ENCODE measurements around the gene KRR1.
"Not testable (repeated sequence)": the region's sequence is repeated elsewhere in the genome, so short reads cannot be mapped to it uniquely, and the experiment has no call there.

The KRR1 gene

GRCh38 chr12:75477137-75477536, 34.3 kb downstream of the KRR1 start:
- Histone ChIP-seq H3K9me3 (ENCODE audit: control insufficient read depth, insufficient read depth, low read length) (no peaks in the 10 kb centered on the region), H3K4me1 (ENCODE audit: insufficient read depth, low read length) (peaks cover 10% of the 10 kb centered on the region; the same call in 1 of the 2 replicates), H3K9ac (ENCODE audit: low read depth, low read length) (no peak overlapping the region), H3K36me3 (ENCODE audit: insufficient read depth, low read length) (no peaks in the 10 kb centered on the region)

GRCh38 chr12:75476071-75476470, 35.3 kb downstream of the KRR1 start:
- Histone ChIP-seq H3K9ac (ENCODE audit: low read depth, low read length) (no peak overlapping the region), H3K4me1 (ENCODE audit: insufficient read depth, low read length) (peaks cover 2% of the 10 kb centered on the region; the same call in 1 of the 2 replicates), H3K9me3 (ENCODE audit: control insufficient read depth, insufficient read depth, low read length) (no peaks in the 10 kb centered on the region), H3K36me3 (ENCODE audit: insufficient read depth, low read length) (no peaks in the 10 kb centered on the region)

- no peaks in the 10 kb centered on the region for H3K36me3 ChIP-seq (ENCODE audit: insufficient read depth, low read length)
- no peaks in the 10 kb centered on the region for H3K9me3 ChIP-seq (ENCODE audit: control insufficient read depth, insufficient read depth, low read length)
- H3K9ac ChIP-seq (ENCODE audit: low read depth, low read length): no peak overlapping the region
- no peaks in the 10 kb centered on the region; the same call in 1 of the 2 replicates for H3K4me1 ChIP-seq (ENCODE audit: insufficient read depth, low read length)
Observed at GRCh38 chr12:75474116-75474515, 37.3 kb downstream of the KRR1 start.

- Histone ChIP-seq H3K9me3 (ENCODE audit: control insufficient read depth, insufficient read depth, low read length) (no peaks in the 10 kb centered on the region), H3K36me3 (ENCODE audit: insufficient read depth, low read length) (no peaks in the 10 kb centered on the region), H3K9ac (ENCODE audit: low read depth, low read length) (no peak overlapping the region), H3K4me1 (ENCODE audit: insufficient read depth, low read length) (no peaks in the 10 kb centered on the region; the same call in 1 of the 2 replicates)
Observed at GRCh38 chr12:75471902-75472890, 39.2 kb downstream of the KRR1 start.

- Histone ChIP-seq H3K4me1 (ENCODE audit: insufficient read depth, low read length) (no peaks in the 10 kb centered on the region), H3K9me3 (ENCODE audit: control insufficient read depth, insufficient read depth, low read length) (peaks cover 7% of the 10 kb centered on the region), H3K36me3 (ENCODE audit: insufficient read depth, low read length) (no peaks in the 10 kb centered on the region), H3K9ac (ENCODE audit: low read depth, low read length) (no peak overlapping the region)
Observed at GRCh38 chr12:75460204-75460603, 51.2 kb downstream of the KRR1 start.

- Histone ChIP-seq H3K9ac (ENCODE audit: low read depth, low read length) (no peak overlapping the region), H3K4me1 (ENCODE audit: insufficient read depth, low read length) (no peaks in the 10 kb centered on the region), H3K9me3 (ENCODE audit: control insufficient read depth, insufficient read depth, low read length) (peaks cover 7% of the 10 kb centered on the region), H3K36me3 (ENCODE audit: insufficient read depth, low read length) (no peaks in the 10 kb centered on the region)
Observed at GRCh38 chr12:75459755-75460154, 51.7 kb downstream of the KRR1 start.

- not testable (repeated sequence) for H3K4me1 ChIP-seq (ENCODE audit: insufficient read depth, low read length); H3K9ac ChIP-seq (ENCODE audit: low read depth, low read length); H3K36me3 ChIP-seq (ENCODE audit: insufficient read depth, low read length); H3K9me3 ChIP-seq (ENCODE audit: control insufficient read depth, insufficient read depth, low read length)
Observed at GRCh38 chr12:75457866-75458265, 53.5 kb downstream of the KRR1 start.

GRCh38 chr12:75457191-75457590, 54.2 kb downstream of the KRR1 start:
- Histone ChIP-seq H3K36me3 (ENCODE audit: insufficient read depth, low read length) (no peaks in the 10 kb centered on the region), H3K9me3 (ENCODE audit: control insufficient read depth, insufficient read depth, low read length) (peaks cover 2% of the 10 kb centered on the region; the same call in 1 of the 2 replicates), H3K9ac (ENCODE audit: low read depth, low read length) (no peak overlapping the region), H3K4me1 (ENCODE audit: insufficient read depth, low read length) (no peaks in the 10 kb centered on the region)

GRCh38 chr12:75455839-75456238, 55.6 kb downstream of the KRR1 start:
- no peaks in the 10 kb centered on the region for H3K36me3 ChIP-seq (ENCODE audit: insufficient read depth, low read length)
- H3K9me3 ChIP-seq (ENCODE audit: control insufficient read depth, insufficient read depth, low read length): peaks cover 2% of the 10 kb centered on the region; the same call in 1 of the 2 replicates
- H3K9ac ChIP-seq (ENCODE audit: low read depth, low read length): no peak overlapping the region
- no peaks in the 10 kb centered on the region for H3K4me1 ChIP-seq (ENCODE audit: insufficient read depth, low read length)

- Histone ChIP-seq H3K36me3 (ENCODE audit: insufficient read depth, low read length) (no peaks in the 10 kb centered on the region), H3K4me1 (ENCODE audit: insufficient read depth, low read length) (no peaks in the 10 kb centered on the region), H3K9me3 (ENCODE audit: control insufficient read depth, insufficient read depth, low read length) (no peaks in the 10 kb centered on the region; the same call in 1 of the 2 replicates), H3K9ac (ENCODE audit: low read depth, low read length) (no peak overlapping the region)
Observed at GRCh38 chr12:75452675-75453330, 58.6 kb downstream of the KRR1 start.

- H3K4me1 ChIP-seq (ENCODE audit: insufficient read depth, low read length): no peaks in the 10 kb centered on the region
- H3K9ac ChIP-seq (ENCODE audit: low read depth, low read length): no peak overlapping the region
- no peaks in the 10 kb centered on the region for H3K36me3 ChIP-seq (ENCODE audit: insufficient read depth, low read length)
- peaks cover 3% of the 10 kb centered on the region; the same call in 1 of the 2 replicates for H3K9me3 ChIP-seq (ENCODE audit: control insufficient read depth, insufficient read depth, low read length)
Observed at GRCh38 chr12:75447691-75448393, 63.6 kb downstream of the KRR1 start.

- Histone ChIP-seq H3K9me3 (ENCODE audit: control insufficient read depth, insufficient read depth, low read length) (peaks cover 5% of the 10 kb centered on the region; the same call in 1 of the 2 replicates), H3K4me1 (ENCODE audit: insufficient read depth, low read length) (no peaks in the 10 kb centered on the region), H3K36me3 (ENCODE audit: insufficient read depth, low read length) (no peaks in the 10 kb centered on the region), H3K9ac (ENCODE audit: low read depth, low read length) (no peak overlapping the region)
Observed at GRCh38 chr12:75446857-75447256, 64.6 kb downstream of the KRR1 start.

GRCh38 chr12:75445137-75445507, 66.3 kb downstream of the KRR1 start:
- not testable (repeated sequence) for H3K9me3 ChIP-seq (ENCODE audit: control insufficient read depth, insufficient read depth, low read length); H3K9ac ChIP-seq (ENCODE audit: low read depth, low read length); H3K4me1 ChIP-seq (ENCODE audit: insufficient read depth, low read length); H3K36me3 ChIP-seq (ENCODE audit: insufficient read depth, low read length)

GRCh38 chr12:75444429-75445136, 66.8 kb downstream of the KRR1 start:
- H3K9ac ChIP-seq (ENCODE audit: low read depth, low read length): no peak overlapping the region
- H3K9me3 ChIP-seq (ENCODE audit: control insufficient read depth, insufficient read depth, low read length): peaks cover 5% of the 10 kb centered on the region; the same call in 1 of the 2 replicates
- no peaks in the 10 kb centered on the region for H3K36me3 ChIP-seq (ENCODE audit: insufficient read depth, low read length)
- H3K4me1 ChIP-seq (ENCODE audit: insufficient read depth, low read length): no peaks in the 10 kb centered on the region
